Osteocyte (in vitro differentiated cells): Measurements from ENCODE around the gene KANTR. TPM values are rescaled to one million over a fixed set of nuclear protein-coding genes. Genes with fewer than 3 reads are reported as not detected.
"Not testable (repeated sequence)": the region's sequence is repeated elsewhere in the genome, so short reads cannot be mapped to it uniquely, and the experiment has no call there.

Source experiments
- DNase-seq: peaks from one replicate; pipeline ENCODE4 v3.0.0; 2021; ENCODE audit warnings: mixed read lengths; ENCODE audit not compliant: unreplicated experiment; ENCODE audit errors: extremely low spot score
- H3K27ac Mint-ChIP-seq: one replicate; pipeline ENCODE4 v1.8.0; 2021; ENCODE audit warnings: mild to moderate bottlenecking, mixed read lengths; ENCODE audit not compliant: unreplicated experiment
- H3K27me3 Mint-ChIP-seq: one replicate; pipeline ENCODE4 v1.8.0; 2021; ENCODE audit warnings: mixed read lengths; ENCODE audit not compliant: unreplicated experiment
- H3K36me3 Mint-ChIP-seq: one replicate; pipeline ENCODE4 v1.8.0; 2021; ENCODE audit warnings: mixed read lengths; ENCODE audit not compliant: unreplicated experiment
- H3K4me1 Mint-ChIP-seq: one replicate; pipeline ENCODE4 v1.8.0; 2021; ENCODE audit warnings: mixed read lengths; ENCODE audit not compliant: unreplicated experiment
- H3K4me3 Mint-ChIP-seq: one replicate; pipeline ENCODE4 v1.8.0; 2021; ENCODE audit warnings: mild to moderate bottlenecking, moderate library complexity, mixed read lengths; ENCODE audit not compliant: unreplicated experiment
- H3K9me3 Mint-ChIP-seq: one replicate; pipeline ENCODE4 v1.8.0; 2021; ENCODE audit warnings: mixed read lengths; ENCODE audit not compliant: unreplicated experiment
- total RNA-seq: library from RNA; stranded (reverse); gene quantifications from 2 replicates; pipeline ENCODE4 v1.2.1, GENCODE V29; 2021
- TF ChIP-seq, protein P1 (sequence below): fragments of 200-600 bp; sonication (generic); IDR thresholded peaks from 2 replicates; pipeline ENCODE4 v1.5.0; 2021; ENCODE audit warnings: antibody characterized with exemption, mild to moderate bottlenecking, moderate library complexity

KANTR gene
- total RNA-seq, 1 donor from 2014 or later: 12.4 TPM

DNA sequence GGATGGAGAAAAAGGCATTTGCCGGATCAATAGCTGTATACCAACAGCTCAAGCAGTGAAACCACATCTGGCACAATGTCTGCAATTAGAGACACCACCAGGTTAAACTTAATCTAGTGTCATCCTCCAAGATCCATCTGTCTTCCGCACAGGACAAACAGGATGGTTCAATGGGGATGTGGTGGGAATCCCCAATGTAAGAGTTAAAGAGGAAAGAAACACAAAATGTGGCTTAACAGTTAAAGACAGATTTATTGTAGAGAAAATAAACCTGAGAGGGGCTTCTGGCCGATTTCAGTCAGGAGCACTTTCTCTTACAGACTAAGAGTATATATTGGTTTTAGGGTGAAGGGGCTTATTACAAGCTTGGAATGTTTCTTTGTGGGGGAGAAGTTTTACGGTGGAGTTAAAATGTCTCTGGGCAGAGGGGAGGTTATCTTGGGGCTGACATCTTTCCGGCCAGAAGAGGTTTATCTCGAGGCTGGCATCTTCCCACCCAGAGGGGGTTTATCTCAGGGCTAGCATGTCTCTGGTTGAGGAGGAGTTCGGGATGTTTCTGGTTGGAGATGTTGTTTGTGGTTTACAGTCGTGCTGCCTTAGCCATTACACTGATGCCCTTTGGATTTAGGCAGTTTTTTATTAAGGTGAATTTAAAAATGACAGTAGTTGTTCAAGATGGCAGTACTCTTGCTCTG lies 61.7 kb downstream of the KANTR start:
- H3K36me3 Mint-ChIP-seq: peaks cover 2% of the 10 kb centered on the region
- H3K9me3 Mint-ChIP-seq: peaks cover 20% of the 10 kb centered on the region
- DNase-seq: no peak
- H3K27ac Mint-ChIP-seq: no peak overlapping the region
- no peaks in the 10 kb centered on the region for H3K4me1 Mint-ChIP-seq
- TF ChIP-seq, protein P1, sequence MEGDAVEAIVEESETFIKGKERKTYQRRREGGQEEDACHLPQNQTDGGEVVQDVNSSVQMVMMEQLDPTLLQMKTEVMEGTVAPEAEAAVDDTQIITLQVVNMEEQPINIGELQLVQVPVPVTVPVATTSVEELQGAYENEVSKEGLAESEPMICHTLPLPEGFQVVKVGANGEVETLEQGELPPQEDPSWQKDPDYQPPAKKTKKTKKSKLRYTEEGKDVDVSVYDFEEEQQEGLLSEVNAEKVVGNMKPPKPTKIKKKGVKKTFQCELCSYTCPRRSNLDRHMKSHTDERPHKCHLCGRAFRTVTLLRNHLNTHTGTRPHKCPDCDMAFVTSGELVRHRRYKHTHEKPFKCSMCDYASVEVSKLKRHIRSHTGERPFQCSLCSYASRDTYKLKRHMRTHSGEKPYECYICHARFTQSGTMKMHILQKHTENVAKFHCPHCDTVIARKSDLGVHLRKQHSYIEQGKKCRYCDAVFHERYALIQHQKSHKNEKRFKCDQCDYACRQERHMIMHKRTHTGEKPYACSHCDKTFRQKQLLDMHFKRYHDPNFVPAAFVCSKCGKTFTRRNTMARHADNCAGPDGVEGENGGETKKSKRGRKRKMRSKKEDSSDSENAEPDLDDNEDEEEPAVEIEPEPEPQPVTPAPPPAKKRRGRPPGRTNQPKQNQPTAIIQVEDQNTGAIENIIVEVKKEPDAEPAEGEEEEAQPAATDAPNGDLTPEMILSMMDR: no peak
- no peak overlapping the region for H3K4me3 Mint-ChIP-seq
- no peaks in the 10 kb centered on the region for H3K27me3 Mint-ChIP-seq

DNA sequence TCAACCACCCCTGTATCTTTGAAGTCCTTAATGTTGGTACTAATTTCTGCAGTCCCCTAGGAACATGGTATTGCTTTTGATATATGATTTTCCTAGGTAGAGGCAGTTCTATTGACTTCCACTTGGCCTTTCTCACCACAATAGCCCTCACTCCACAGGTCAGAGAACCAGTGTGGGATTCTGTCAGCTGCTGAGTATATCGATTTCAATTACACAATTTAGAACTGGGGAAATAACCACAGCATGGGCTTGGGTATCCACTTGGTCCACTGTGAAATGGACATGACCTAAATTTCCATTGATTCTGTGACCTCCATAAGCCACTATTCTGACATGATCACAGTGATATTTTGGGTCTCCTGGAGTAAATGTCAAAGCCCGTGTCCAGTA lies 62.3 kb downstream of the KANTR start:
- Mint-ChIP-seq H3K4me1 (no peaks in the 10 kb centered on the region), H3K27me3 (no peaks in the 10 kb centered on the region), H3K4me3 (no peak overlapping the region), H3K9me3 (peaks cover 20% of the 10 kb centered on the region), H3K27ac (no peak overlapping the region), H3K36me3 (peaks cover 2% of the 10 kb centered on the region)
- TF ChIP-seq, protein P1: no peak
- no peak for DNase-seq

GRCh38 chrX:53159184-53159583 lies 65.2 kb downstream of the KANTR start:
- Mint-ChIP-seq H3K4me3 (no peak overlapping the region), H3K9me3 (peaks cover 20% of the 10 kb centered on the region), H3K27me3 (no peaks in the 10 kb centered on the region), H3K36me3 (peaks cover 2% of the 10 kb centered on the region), H3K27ac (no peak overlapping the region), H3K4me1 (no peaks in the 10 kb centered on the region)
- TF ChIP-seq, protein P1: no peak
- DNase-seq: no peak

GRCh38 chrX:53160297-53160983 lies 66.5 kb downstream of the KANTR start:
- H3K9me3 Mint-ChIP-seq: peaks cover 22% of the 10 kb centered on the region
- H3K27me3 Mint-ChIP-seq: no peaks in the 10 kb centered on the region
- H3K36me3 Mint-ChIP-seq: peaks cover 2% of the 10 kb centered on the region
- no peaks in the 10 kb centered on the region for H3K4me1 Mint-ChIP-seq
- TF ChIP-seq, protein P1: no peak
- DNase-seq: no peak
- no peak overlapping the region for H3K27ac Mint-ChIP-seq
- no peak overlapping the region for H3K4me3 Mint-ChIP-seq

DNA sequence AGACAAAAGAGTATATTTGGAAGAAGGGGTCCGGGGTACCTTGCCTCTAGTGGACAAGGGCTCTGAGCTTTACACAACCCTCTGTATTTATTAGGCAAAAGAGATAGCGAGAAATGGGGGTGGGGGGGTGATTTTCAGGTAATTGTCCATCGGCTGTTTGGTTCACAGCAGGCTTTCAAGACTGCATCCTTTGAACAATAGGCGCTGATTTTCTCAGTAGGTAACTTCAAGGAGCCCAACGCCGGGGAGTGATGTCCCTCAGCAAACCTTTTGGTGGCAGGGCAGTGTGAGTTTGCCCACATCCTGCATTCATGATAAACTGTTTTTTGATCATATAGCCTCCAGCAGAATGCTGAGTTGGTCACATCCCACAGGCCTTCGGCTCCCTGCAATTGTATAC lies 69.5 kb downstream of the KANTR start:
- TF ChIP-seq, protein P1: no peak
- Mint-ChIP-seq H3K4me1 (no peaks in the 10 kb centered on the region), H3K27me3 (no peaks in the 10 kb centered on the region), H3K9me3 (peaks cover 16% of the 10 kb centered on the region), H3K4me3 (no peak overlapping the region), H3K36me3 (peaks cover 4% of the 10 kb centered on the region), H3K27ac (no peak overlapping the region)
- no peak for DNase-seq

DNA sequence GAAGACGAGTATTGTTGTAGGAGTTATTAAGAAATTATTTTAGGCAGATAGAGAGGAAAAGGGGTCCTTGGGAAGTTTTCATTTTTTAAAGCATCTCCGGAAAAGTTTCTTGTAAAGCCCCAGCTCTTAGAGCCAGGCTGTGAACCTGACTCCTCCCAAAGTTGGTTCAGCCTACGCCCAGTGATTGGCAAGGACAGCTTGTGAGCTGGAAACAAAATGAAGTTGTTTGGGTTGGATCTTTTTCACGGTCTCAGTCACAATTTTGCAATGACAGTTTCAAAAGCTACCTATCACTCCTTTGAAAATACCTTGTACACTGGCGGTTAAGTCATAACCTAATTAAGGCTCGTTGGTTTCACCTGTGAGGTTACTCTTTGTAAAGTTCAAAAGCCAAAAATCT lies 70.6 kb downstream of the KANTR start:
- H3K4me3 Mint-ChIP-seq, H3K27me3 Mint-ChIP-seq, H3K4me1 Mint-ChIP-seq, H3K36me3 Mint-ChIP-seq, DNase-seq, H3K27ac Mint-ChIP-seq: not testable (repeated sequence)
- H3K9me3 Mint-ChIP-seq: peaks cover 16% of the 10 kb centered on the region
